T-helper 2 cell treated with Interferon-gamma antibody and Interleukin-4, amounts not matched to agents 5 μg/mL and 100 μg/mL, for 36 hours (primary cell): Measurements from ENCODE around the gene PFKFB3.
A peak's percentile ranks its signal among the peaks of the same experiment; 100 is the strongest.
"Not testable (repeated sequence)": the region's sequence is repeated elsewhere in the genome, so short reads cannot be mapped to it uniquely, and the experiment has no call there.

Experiments used
- DNase-seq: peaks from one replicate; pipeline ENCODE4 v3.0.0; 2021; ENCODE audit warnings: low spot score
- H3K27ac Mint-ChIP-seq: one replicate; pipeline ENCODE4 v1.8.0; 2021; ENCODE audit warnings: mild to moderate bottlenecking, mixed read lengths
- H3K27me3 Mint-ChIP-seq: one replicate; pipeline ENCODE4 v1.8.0; 2021; ENCODE audit warnings: low read depth, mixed read lengths
- H3K36me3 Mint-ChIP-seq: one replicate; pipeline ENCODE4 v1.8.0; 2021; ENCODE audit warnings: low read depth, mixed read lengths
- H3K4me1 Mint-ChIP-seq: one replicate; pipeline ENCODE4 v1.8.0; 2021; ENCODE audit warnings: low read depth, mixed read lengths
- H3K4me3 Mint-ChIP-seq: one replicate; pipeline ENCODE4 v1.8.0; 2022; ENCODE audit warnings: mild to moderate bottlenecking, moderate library complexity, mixed read lengths
- H3K9me3 Mint-ChIP-seq: one replicate; pipeline ENCODE4 v1.8.0; 2021; ENCODE audit warnings: mixed read lengths

PFKFB3 gene

DNA sequence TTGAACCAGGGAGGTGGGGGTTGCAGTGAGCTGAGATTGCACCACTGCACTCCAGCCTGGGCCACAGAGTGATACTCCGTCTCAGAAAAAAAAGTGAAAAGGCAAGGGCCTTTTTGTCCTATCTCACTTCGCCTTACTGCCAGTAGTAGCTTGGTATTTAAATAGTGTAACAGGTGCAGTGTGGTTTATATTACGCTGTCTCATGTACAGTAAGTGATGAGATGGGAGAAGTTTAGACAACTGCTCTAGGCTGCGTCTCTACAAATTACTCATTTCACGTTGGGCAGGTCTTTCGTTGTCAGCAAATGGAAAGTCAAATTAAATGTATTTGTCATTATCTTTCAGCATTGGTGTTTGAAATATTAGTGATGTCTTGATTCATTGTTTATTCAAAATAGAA is 15.5 kb upstream of the PFKFB3 start:
- Mint-ChIP-seq H3K27me3 (no peaks in the 10 kb centered on the region), H3K9me3 (no peaks in the 10 kb centered on the region), H3K36me3 (peaks cover 3% of the 10 kb centered on the region), H3K4me3 (no peak overlapping the region), H3K4me1 (peaks cover 42% of the 10 kb centered on the region), H3K27ac (no peak overlapping the region)
- DNase-seq: no peak

- peaks cover 42% of the 10 kb centered on the region for H3K4me1 Mint-ChIP-seq
- not testable (repeated sequence) for H3K27ac Mint-ChIP-seq, H3K4me3 Mint-ChIP-seq, H3K36me3 Mint-ChIP-seq, DNase-seq, H3K27me3 Mint-ChIP-seq, H3K9me3 Mint-ChIP-seq
These were observed 12.7 kb upstream of the PFKFB3 start for GRCh38 chr10:6190033-6190432.

DNA sequence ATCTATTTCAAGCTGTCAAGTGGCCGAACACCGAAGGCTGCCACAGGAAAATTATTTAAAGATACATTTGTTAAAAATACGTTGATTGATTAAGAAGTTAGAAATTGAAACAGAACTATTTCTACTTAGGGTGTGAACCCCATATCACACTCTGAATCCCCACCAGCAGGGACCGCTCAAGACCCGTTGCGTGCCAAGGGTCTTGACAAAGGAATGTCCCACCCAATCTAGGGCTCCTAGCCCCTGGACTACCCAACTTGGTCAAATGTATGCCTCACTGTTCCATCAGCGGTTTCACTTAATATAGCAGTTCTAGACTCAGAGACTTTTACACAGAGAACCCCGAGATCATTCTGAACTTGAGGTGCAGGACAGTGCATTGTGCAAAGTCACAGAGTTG is 11.6 kb upstream of the PFKFB3 start:
- Mint-ChIP-seq H3K27me3 (no peaks in the 10 kb centered on the region), H3K36me3 (peaks cover 3% of the 10 kb centered on the region), H3K9me3 (no peaks in the 10 kb centered on the region), H3K4me1 (peaks cover 40% of the 10 kb centered on the region), H3K27ac (no peak overlapping the region), H3K4me3 (no peak overlapping the region)
- no peak for DNase-seq

DNA sequence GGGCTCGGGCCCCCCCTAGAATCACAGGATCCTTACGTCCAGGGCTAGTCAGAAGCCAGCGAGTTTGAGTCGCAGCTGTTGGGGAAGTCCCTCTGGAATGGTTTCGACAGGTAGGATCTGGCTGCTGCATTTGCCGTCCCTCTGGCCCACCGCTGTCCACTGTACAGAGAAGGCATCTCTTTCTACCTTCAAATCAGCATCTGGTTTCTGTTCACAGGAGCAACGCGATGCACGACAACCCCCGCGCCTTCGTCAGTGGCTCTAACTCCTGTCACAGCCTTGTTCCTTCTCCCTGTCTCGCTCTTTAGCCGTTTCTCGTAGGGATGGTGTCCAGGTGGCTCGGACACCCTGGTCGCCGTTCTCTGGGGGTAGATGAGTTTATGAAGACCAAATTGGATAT is 11.2 kb upstream of the PFKFB3 start:
- no peaks in the 10 kb centered on the region for H3K27me3 Mint-ChIP-seq
- H3K4me3 Mint-ChIP-seq: no peak overlapping the region
- no peaks in the 10 kb centered on the region for H3K9me3 Mint-ChIP-seq
- H3K4me1 Mint-ChIP-seq: peaks cover 38% of the 10 kb centered on the region
- peaks cover 3% of the 10 kb centered on the region for H3K36me3 Mint-ChIP-seq
- no peak overlapping the region for H3K27ac Mint-ChIP-seq
- no peak for DNase-seq

DNA sequence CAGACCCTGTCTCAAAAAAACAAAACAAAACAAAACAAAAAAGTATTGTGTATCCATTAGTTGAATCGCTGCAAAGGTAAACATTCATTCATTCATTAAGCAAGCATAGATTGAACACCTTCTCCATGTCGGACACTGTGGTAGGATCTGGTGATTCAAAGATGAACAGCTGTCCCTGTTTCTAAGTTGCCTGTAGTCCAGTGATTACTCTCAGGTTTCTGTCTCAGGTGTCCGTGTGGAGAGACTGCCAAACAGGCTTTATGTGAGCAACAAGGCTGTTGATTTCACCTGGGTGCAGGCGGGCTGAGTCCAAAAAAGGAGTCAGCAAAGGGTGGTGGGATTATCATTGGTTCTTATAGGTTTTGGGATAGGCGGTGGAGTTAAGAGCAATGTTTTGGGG is 9.4 kb upstream of the PFKFB3 start:
- H3K27ac Mint-ChIP-seq, H3K27me3 Mint-ChIP-seq, DNase-seq, H3K36me3 Mint-ChIP-seq, H3K9me3 Mint-ChIP-seq, H3K4me3 Mint-ChIP-seq: not testable (repeated sequence)
- peaks cover 39% of the 10 kb centered on the region for H3K4me1 Mint-ChIP-seq

- H3K36me3 Mint-ChIP-seq: peaks cover 8% of the 10 kb centered on the region
- H3K9me3 Mint-ChIP-seq: no peaks in the 10 kb centered on the region
- H3K27ac Mint-ChIP-seq: no peak overlapping the region
- no peak for DNase-seq
- H3K4me3 Mint-ChIP-seq: no peak overlapping the region
- peaks cover 36% of the 10 kb centered on the region for H3K4me1 Mint-ChIP-seq
- H3K27me3 Mint-ChIP-seq: no peaks in the 10 kb centered on the region
These were observed 8.4 kb upstream of the PFKFB3 start for GRCh38 chr10:6194311-6194710.

DNA sequence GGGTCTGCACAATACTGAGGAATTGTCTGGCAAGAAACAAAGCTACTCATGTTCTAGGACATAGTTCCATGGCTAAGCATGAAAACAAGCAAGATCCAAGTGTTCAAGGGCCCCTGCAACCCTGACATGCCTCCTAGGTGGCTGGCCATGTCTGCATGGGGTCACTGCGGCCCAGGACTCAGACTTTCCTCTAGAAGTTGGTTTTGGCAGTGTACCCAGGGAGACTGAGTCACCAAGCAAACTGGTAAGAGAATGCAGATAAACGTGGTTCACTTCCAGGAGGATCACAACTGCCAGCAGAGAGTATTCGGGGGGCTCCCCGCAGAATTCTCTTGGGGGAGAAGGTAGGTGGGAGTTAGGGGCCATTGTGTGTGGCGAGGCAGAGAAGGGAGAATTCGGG is 7.4 kb upstream of the PFKFB3 start:
- peak overlapping the region; percentile 9 for H3K4me3 Mint-ChIP-seq
- no peaks in the 10 kb centered on the region for H3K27me3 Mint-ChIP-seq
- peaks cover 42% of the 10 kb centered on the region for H3K4me1 Mint-ChIP-seq
- H3K9me3 Mint-ChIP-seq: no peaks in the 10 kb centered on the region
- no peak for DNase-seq
- peaks cover 7% of the 10 kb centered on the region for H3K36me3 Mint-ChIP-seq
- no peak overlapping the region for H3K27ac Mint-ChIP-seq

- Mint-ChIP-seq H3K4me1 (peaks cover 41% of the 10 kb centered on the region), H3K27me3 (no peaks in the 10 kb centered on the region), H3K36me3 (peaks cover 7% of the 10 kb centered on the region), H3K4me3 (no peak overlapping the region), H3K9me3 (no peaks in the 10 kb centered on the region), H3K27ac (no peak overlapping the region)
- no peak for DNase-seq
These were observed 6.9 kb upstream of the PFKFB3 start for GRCh38 chr10:6195846-6196245.

DNA sequence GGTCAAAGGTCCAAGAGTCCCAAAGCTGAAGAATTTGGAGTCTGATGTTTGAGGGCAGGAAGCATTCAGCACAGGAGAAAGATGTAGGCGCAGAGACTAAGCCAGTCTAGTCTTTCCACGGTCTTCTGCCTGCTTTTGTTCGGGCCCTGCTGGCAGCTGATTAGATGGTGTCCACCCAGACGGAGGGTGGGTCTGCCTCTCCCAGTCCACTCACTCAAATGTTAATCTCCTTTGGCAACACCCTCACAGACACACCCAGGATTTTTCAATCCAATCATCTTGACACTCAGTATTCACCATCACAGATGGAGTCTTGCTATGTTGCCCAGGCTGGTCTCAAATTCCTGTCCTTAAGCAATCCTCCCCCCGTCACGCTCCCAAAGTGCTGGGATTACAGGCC is 6.2 kb upstream of the PFKFB3 start:
- peaks cover 36% of the 10 kb centered on the region for H3K4me1 Mint-ChIP-seq
- H3K27ac Mint-ChIP-seq, DNase-seq, H3K27me3 Mint-ChIP-seq, H3K9me3 Mint-ChIP-seq, H3K36me3 Mint-ChIP-seq, H3K4me3 Mint-ChIP-seq: not testable (repeated sequence)

GRCh38 chr10:6197321-6197720 is 5.4 kb upstream of the PFKFB3 start:
- no peaks in the 10 kb centered on the region for H3K9me3 Mint-ChIP-seq
- no peak for DNase-seq
- no peak overlapping the region for H3K4me3 Mint-ChIP-seq
- H3K4me1 Mint-ChIP-seq: peaks cover 37% of the 10 kb centered on the region
- peaks cover 7% of the 10 kb centered on the region for H3K36me3 Mint-ChIP-seq
- no peak overlapping the region for H3K27ac Mint-ChIP-seq
- H3K27me3 Mint-ChIP-seq: no peaks in the 10 kb centered on the region

DNA sequence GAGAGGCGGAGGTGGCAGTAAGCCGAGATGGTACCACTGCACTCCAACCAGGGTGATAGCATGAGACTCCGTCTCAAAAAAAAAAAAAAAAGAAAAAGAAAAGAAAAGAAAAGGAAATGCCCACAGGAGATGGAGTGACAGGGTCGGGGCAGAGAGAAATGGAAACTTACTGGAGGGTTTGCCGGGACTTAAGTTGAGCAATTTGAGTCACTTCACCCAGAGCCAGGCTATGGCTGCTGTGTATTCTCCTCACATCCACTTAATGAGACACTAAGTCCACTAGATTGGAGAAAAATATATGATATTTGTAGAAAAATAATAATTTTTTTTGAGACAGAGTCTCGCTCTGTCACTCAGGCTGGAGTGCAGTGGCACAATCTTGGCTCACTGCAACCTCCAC is 4.6 kb upstream of the PFKFB3 start:
- Mint-ChIP-seq H3K4me1 (peaks cover 37% of the 10 kb centered on the region), H3K36me3 (peaks cover 7% of the 10 kb centered on the region), H3K9me3 (no peaks in the 10 kb centered on the region), H3K4me3 (no peak overlapping the region), H3K27ac (no peak overlapping the region), H3K27me3 (no peaks in the 10 kb centered on the region)
- no peak for DNase-seq

GRCh38 chr10:6199131-6199733 is 3.5 kb upstream of the PFKFB3 start:
- DNase-seq: no peak
- no peaks in the 10 kb centered on the region for H3K27me3 Mint-ChIP-seq
- no peaks in the 10 kb centered on the region for H3K9me3 Mint-ChIP-seq
- no peak overlapping the region for H3K27ac Mint-ChIP-seq
- H3K36me3 Mint-ChIP-seq: peaks cover 9% of the 10 kb centered on the region
- H3K4me1 Mint-ChIP-seq: peaks cover 31% of the 10 kb centered on the region
- H3K4me3 Mint-ChIP-seq: no peak overlapping the region

DNA sequence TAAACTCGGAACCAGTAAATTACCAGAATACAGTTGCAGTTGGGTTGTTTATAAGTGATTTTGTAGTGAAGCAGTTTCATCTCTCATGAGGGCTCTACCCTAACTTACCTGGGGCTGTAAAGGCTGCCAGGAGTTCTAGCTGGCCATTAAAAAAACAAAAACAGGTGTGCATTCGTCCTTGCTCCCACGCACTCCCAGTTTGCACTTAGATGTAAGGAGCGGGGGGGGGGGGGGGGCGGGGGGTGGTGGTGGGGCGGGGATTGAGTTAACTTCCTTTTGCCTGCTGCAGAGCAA is 2.3 kb upstream of the PFKFB3 start:
- Mint-ChIP-seq H3K27ac (peak overlapping the region; percentile 70), H3K36me3 (peaks cover 16% of the 10 kb centered on the region), H3K27me3 (no peaks in the 10 kb centered on the region), H3K4me3 (peak overlapping the region; percentile 82), H3K9me3 (no peaks in the 10 kb centered on the region), H3K4me1 (peaks cover 37% of the 10 kb centered on the region)
- DNase-seq: peak; percentile 13

GRCh38 chr10:6200734-6201515 is 1.8 kb upstream of the PFKFB3 start:
- peaks cover 16% of the 10 kb centered on the region for H3K36me3 Mint-ChIP-seq
- peak; percentile 31 for DNase-seq
- H3K27ac Mint-ChIP-seq: peak overlapping the region; percentile 76
- no peaks in the 10 kb centered on the region for H3K27me3 Mint-ChIP-seq
- H3K4me1 Mint-ChIP-seq: peaks cover 33% of the 10 kb centered on the region
- H3K4me3 Mint-ChIP-seq: peak overlapping the region; percentile 82
- H3K9me3 Mint-ChIP-seq: no peaks in the 10 kb centered on the region

DNA sequence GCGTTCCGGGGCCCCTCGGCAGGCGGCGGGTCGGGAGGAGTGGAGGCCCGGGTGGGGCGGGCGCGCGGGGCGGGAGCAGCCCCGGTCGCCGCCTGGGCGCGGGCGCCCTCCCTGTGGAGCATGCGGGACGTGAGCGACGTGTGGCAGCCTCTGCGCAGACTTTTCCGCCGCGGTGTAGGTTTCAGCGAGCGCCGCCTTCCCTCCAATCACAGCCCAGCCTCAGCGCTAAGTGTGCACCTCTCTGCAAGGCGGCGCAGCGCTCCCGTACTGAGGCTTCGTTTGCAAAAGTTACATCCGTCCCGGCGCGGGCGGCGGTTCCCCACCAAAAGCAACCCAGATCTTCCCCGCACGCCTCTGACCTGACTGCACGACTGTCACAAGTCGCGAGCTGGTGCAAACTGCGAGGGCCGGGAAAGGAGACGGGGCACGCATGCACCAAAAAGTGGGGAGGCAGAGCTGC is 1.2 kb upstream of the PFKFB3 start:
- peak; percentile 87 for DNase-seq
- peaks cover 16% of the 10 kb centered on the region for H3K36me3 Mint-ChIP-seq
- H3K4me1 Mint-ChIP-seq: peaks cover 32% of the 10 kb centered on the region
- no peaks in the 10 kb centered on the region for H3K9me3 Mint-ChIP-seq
- no peaks in the 10 kb centered on the region for H3K27me3 Mint-ChIP-seq
- H3K27ac Mint-ChIP-seq: peak overlapping the region; percentile 86
- peak overlapping the region; percentile 84 for H3K4me3 Mint-ChIP-seq
